Liver (tissue), 9 donors: ENCODE results near the gene DENND6A. TPM values are rescaled to one million over a fixed set of nuclear protein-coding genes. Genes with fewer than 3 reads are reported as not detected.

ENCODE experiments used
- DNase-seq: peaks from one replicate; pipeline ENCODE4 v3.0.0-alpha.2; 2017; ENCODE audit warnings: low spot score
- H3K27ac ChIP-seq, 2 donors: one replicate each; pipeline ENCODE4 v1.7.0; 2013; ENCODE audit warnings: inconsistent platforms in 2 of 2, low read length in 2 of 2, control low read depth in 1 of 2, low read depth in 1 of 2, mild to moderate bottlenecking in 1 of 2
- H3K27me3 ChIP-seq, 4 donors: one replicate each; pipeline versions ENCODE4 v1.6.1 to v1.7.0; 2013; ENCODE audit warnings: low read length in 3 of 4, inconsistent platforms in 1 of 4, mild to moderate bottlenecking in 1 of 4, moderate library complexity in 1 of 4; ENCODE audit not compliant: control insufficient read depth in 4 of 4, insufficient read depth in 4 of 4
- H3K36me3 ChIP-seq, 4 donors: one replicate each; pipeline versions ENCODE4 v1.6.1 to v1.7.0; 2013; ENCODE audit warnings: low read length in 3 of 4, mild to moderate bottlenecking in 3 of 4, low read depth in 1 of 4, moderate library complexity in 1 of 4; ENCODE audit not compliant: control insufficient read depth in 4 of 4, insufficient read depth in 3 of 4
- H3K4me1 ChIP-seq, 4 donors: one replicate each; pipeline versions ENCODE4 v1.6.1 to v1.7.0; 2013; ENCODE audit warnings: low read length in 3 of 4, mild to moderate bottlenecking in 3 of 4, moderate library complexity in 1 of 4; ENCODE audit not compliant: control insufficient read depth in 4 of 4, insufficient read depth in 4 of 4
- H3K4me3 ChIP-seq, 3 donors: one replicate each; pipeline versions ENCODE4 v1.6.1 to v1.7.0; 2013; ENCODE audit warnings: low read length in 3 of 3, control low read depth in 1 of 3, low read depth in 1 of 3, mild to moderate bottlenecking in 1 of 3
- H3K9ac ChIP-seq, 2 donors: one replicate each; pipeline ENCODE4 v1.7.0; 2013; ENCODE audit warnings: low read length in 2 of 2, mild to moderate bottlenecking in 2 of 2, moderate library complexity in 2 of 2, control low read depth in 1 of 2, low read depth in 1 of 2
- H3K9me3 ChIP-seq, 4 donors: one replicate each; pipeline versions ENCODE4 v1.6.1 to v1.7.0; 2013; ENCODE audit warnings: low read length in 3 of 4; ENCODE audit not compliant: control insufficient read depth in 4 of 4
- FOXA1 ChIP-seq: IDR thresholded peaks from 2 replicates; pipeline ENCODE4 v1.6.1; 2016; ENCODE audit warnings: antibody characterized with exemption
- GABPA ChIP-seq, 2 donors: IDR thresholded peaks in 1 of 2; conservative IDR thresholded peaks in 1 of 2; 2 replicates each; pipeline ENCODE4 v1.6.1; 2016; ENCODE audit warnings: antibody characterized with exemption in 2 of 2, mild to moderate bottlenecking in 1 of 2, moderate library complexity in 1 of 2
- HNF4A ChIP-seq, 2 donors: conservative IDR thresholded peaks; 2 replicates each; pipeline ENCODE4 v1.6.1; 2016; ENCODE audit warnings: antibody characterized with exemption in 2 of 2, mild to moderate bottlenecking in 2 of 2
- NR2F2 ChIP-seq: IDR thresholded peaks from 2 replicates; pipeline ENCODE4 v1.6.1; 2016; ENCODE audit warnings: antibody characterized with exemption
- RAD21 ChIP-seq, 2 donors: IDR thresholded peaks; 2 replicates each; pipeline ENCODE4 v1.6.1; 2016; ENCODE audit warnings: antibody characterized with exemption in 2 of 2, mild to moderate bottlenecking in 2 of 2
- RXRA ChIP-seq, 2 donors: IDR thresholded peaks; 2 replicates each; pipeline ENCODE4 v1.6.1; 2017 to 2018; ENCODE audit warnings: antibody characterized with exemption in 2 of 2, mild to moderate bottlenecking in 1 of 2
- SP1 ChIP-seq: IDR thresholded peaks from 2 replicates; pipeline ENCODE4 v1.6.1; 2018; ENCODE audit warnings: antibody characterized with exemption, mild to moderate bottlenecking
- TAF1 ChIP-seq: conservative IDR thresholded peaks from 2 replicates; pipeline ENCODE4 v1.6.1; 2016; ENCODE audit warnings: antibody characterized with exemption, mild to moderate bottlenecking
- YY1 ChIP-seq: IDR thresholded peaks from 2 replicates; pipeline ENCODE4 v1.6.1; 2016; ENCODE audit warnings: antibody characterized with exemption, mild to moderate bottlenecking
- WGBS: extraction: QIAGEN DNeasy Blood & Tissue Kit; methylation state at CpG from one replicate; pipeline ENCODE4 v1.1.7; 2013; 5-methylcytosine and 5-hydroxymethylcytosine counted together
- polyA plus RNA-seq, 2 donors: library from polyadenylated mRNA; stranded (reverse) in 1 of 2; unstranded in 1 of 2; fragments of 200-250 nt in 1 of 2; fragments of >200 nt in 1 of 2; fragmentation: Nextera tagmentation in 1 of 2; extraction: Ambion mirVana in 1 of 2; gene quantifications; one replicate each; pipeline versions ENCODE4 v1.2.1 to v1.2.3, GENCODE V29; 2013 to 2015
- total RNA-seq, 2 donors: library from RNA; depleted of rRNA; stranded (reverse); fragments of >200 nt; gene quantifications; one replicate each; pipeline ENCODE4 v1.2.3, GENCODE V29; 2014
- TF ChIP-seq, protein P1 (sequence below): IDR thresholded peaks from 2 replicates; pipeline ENCODE4 v1.6.1; 2016; ENCODE audit warnings: antibody characterized with exemption, mild to moderate bottlenecking
- TF ChIP-seq, protein P2 (sequence below): IDR thresholded peaks from 2 replicates; pipeline ENCODE4 v1.6.1; 2016; ENCODE audit warnings: antibody characterized with exemption
- TF ChIP-seq, protein P3 (sequence below): IDR thresholded peaks from 2 replicates; pipeline ENCODE4 v1.6.1; 2016; ENCODE audit warnings: antibody characterized with exemption
- TF ChIP-seq, protein P4 (sequence below): fragments of 150-350 bp; IDR thresholded peaks from 2 replicates; pipeline ENCODE4 v1.5.1; 2017; ENCODE audit warnings: improper control_type of control experiment, low read depth, low read length; ENCODE audit not compliant: missing input control
- donor health status: healthy.
- donor health status: healthy.
- donor health status: healthy.
- donor health status: healthy.
- donor health status: healthy.

The DENND6A gene
- total and polyA plus RNA-seq, 4 donors: 3.1 to 12.2 (median 8.1) TPM

DNA sequence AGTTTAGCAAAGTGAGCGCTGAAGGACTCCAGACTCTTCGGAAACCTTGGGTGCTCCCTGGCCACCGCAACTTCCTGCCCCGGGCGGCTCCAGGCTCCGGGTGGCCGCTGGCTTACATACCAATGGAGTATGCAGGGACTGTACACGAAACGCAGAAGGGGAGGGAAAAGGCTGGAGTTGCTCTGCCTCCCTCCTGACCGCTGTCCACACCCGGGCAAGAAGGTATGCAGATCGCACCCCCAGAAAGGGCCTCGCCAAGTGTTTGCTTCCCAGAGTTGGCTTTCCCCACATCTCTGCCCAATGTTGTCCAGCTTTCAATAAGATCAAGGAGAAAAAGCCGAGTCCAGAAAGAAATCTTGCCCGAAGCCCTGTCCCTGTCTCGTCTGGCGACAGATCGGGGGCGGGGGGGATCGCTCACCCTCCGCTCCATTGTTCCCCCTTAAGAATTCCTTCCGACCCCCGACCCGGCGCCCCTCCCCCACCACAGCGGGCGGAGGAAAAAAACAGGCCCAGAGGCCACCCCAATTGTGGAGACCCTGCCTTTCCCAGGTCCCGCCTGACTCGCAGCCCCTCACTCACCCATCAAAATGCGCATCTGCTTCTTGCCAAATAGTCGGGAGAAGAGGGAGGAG, 96.3 kb downstream of the DENND6A start:
- H3K9me3 ChIP-seq: no peaks in the 10 kb centered on the region
- H3K27me3 ChIP-seq: no peaks in the 10 kb centered on the region
- H3K4me3 ChIP-seq: peak overlapping the region; percentile 71 to 98 (median 84)
- WGBS: under 1% methylated on average over 31 of the region's 31 CpGs
- peaks cover 3 to 42% (median 26%) of the 10 kb centered on the region in 4 donors for H3K4me1 ChIP-seq
- H3K27ac ChIP-seq: peak overlapping the region; percentile 94
- TF ChIP-seq, protein P1, sequence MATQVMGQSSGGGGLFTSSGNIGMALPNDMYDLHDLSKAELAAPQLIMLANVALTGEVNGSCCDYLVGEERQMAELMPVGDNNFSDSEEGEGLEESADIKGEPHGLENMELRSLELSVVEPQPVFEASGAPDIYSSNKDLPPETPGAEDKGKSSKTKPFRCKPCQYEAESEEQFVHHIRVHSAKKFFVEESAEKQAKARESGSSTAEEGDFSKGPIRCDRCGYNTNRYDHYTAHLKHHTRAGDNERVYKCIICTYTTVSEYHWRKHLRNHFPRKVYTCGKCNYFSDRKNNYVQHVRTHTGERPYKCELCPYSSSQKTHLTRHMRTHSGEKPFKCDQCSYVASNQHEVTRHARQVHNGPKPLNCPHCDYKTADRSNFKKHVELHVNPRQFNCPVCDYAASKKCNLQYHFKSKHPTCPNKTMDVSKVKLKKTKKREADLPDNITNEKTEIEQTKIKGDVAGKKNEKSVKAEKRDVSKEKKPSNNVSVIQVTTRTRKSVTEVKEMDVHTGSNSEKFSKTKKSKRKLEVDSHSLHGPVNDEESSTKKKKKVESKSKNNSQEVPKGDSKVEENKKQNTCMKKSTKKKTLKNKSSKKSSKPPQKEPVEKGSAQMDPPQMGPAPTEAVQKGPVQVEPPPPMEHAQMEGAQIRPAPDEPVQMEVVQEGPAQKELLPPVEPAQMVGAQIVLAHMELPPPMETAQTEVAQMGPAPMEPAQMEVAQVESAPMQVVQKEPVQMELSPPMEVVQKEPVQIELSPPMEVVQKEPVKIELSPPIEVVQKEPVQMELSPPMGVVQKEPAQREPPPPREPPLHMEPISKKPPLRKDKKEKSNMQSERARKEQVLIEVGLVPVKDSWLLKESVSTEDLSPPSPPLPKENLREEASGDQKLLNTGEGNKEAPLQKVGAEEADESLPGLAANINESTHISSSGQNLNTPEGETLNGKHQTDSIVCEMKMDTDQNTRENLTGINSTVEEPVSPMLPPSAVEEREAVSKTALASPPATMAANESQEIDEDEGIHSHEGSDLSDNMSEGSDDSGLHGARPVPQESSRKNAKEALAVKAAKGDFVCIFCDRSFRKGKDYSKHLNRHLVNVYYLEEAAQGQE: peak; percentile 18
- TF ChIP-seq, protein P2, sequence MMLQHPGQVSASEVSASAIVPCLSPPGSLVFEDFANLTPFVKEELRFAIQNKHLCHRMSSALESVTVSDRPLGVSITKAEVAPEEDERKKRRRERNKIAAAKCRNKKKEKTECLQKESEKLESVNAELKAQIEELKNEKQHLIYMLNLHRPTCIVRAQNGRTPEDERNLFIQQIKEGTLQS: no peak
- TF ChIP-seq, protein P3, sequence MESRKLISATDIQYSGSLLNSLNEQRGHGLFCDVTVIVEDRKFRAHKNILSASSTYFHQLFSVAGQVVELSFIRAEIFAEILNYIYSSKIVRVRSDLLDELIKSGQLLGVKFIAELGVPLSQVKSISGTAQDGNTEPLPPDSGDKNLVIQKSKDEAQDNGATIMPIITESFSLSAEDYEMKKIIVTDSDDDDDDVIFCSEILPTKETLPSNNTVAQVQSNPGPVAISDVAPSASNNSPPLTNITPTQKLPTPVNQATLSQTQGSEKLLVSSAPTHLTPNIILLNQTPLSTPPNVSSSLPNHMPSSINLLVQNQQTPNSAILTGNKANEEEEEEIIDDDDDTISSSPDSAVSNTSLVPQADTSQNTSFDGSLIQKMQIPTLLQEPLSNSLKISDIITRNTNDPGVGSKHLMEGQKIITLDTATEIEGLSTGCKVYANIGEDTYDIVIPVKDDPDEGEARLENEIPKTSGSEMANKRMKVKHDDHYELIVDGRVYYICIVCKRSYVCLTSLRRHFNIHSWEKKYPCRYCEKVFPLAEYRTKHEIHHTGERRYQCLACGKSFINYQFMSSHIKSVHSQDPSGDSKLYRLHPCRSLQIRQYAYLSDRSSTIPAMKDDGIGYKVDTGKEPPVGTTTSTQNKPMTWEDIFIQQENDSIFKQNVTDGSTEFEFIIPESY: no peak
- TF ChIP-seq NR2F2 (peak; percentile 51), RXRA (IDR thresholded peaks at IDR 0.05) (peak; percentile 28 to 40), YY1 (peak; percentile 67), GABPA (IDR thresholded peaks at IDR 0.05 in 1 of 2, conservative IDR thresholded peaks at IDR 0.05 in 1 of 2) (peak in 1 of 2 donors; percentile 51), TAF1 (no peak), SP1 (peak; percentile 36), HNF4A (conservative IDR thresholded peaks at IDR 0.05) (peak in 1 of 2 donors; percentile 9), RAD21 (IDR thresholded peaks at IDR 0.05) (peak in 1 of 2 donors; percentile 37)
- no peaks in the 10 kb centered on the region for H3K36me3 ChIP-seq
- DNase-seq: peak; percentile 79
- H3K9ac ChIP-seq: peak overlapping the region; percentile 88 to 96

DNA sequence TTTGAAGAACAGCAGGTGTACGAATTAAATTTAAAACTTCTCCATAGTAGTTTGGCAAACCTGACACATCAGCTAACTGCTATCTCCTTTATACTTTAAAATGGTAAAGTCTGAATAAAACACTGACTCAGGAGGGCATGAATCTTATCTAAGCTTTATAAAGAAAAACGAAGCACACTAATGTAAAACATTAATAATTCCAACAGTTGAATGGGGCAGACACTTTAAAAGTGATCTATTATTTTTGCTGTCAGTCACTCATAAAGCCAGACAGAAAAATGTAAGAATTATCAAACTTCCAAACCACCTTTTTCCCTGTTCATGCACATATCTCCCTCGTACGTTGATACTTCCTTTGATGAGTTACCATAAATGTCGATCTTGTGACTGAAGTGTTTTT, 98.3 kb downstream of the DENND6A start:
- H3K27me3 ChIP-seq: no peaks in the 10 kb centered on the region
- TF ChIP-seq GABPA (IDR thresholded peaks at IDR 0.05 in 1 of 2, conservative IDR thresholded peaks at IDR 0.05 in 1 of 2): no peak
- TF ChIP-seq, protein P3: no peak
- no peak for TF ChIP-seq HNF4A (conservative IDR thresholded peaks at IDR 0.05)
- TF ChIP-seq, protein P2: no peak
- TF ChIP-seq FOXA1: no peak
- TF ChIP-seq, protein P4, sequence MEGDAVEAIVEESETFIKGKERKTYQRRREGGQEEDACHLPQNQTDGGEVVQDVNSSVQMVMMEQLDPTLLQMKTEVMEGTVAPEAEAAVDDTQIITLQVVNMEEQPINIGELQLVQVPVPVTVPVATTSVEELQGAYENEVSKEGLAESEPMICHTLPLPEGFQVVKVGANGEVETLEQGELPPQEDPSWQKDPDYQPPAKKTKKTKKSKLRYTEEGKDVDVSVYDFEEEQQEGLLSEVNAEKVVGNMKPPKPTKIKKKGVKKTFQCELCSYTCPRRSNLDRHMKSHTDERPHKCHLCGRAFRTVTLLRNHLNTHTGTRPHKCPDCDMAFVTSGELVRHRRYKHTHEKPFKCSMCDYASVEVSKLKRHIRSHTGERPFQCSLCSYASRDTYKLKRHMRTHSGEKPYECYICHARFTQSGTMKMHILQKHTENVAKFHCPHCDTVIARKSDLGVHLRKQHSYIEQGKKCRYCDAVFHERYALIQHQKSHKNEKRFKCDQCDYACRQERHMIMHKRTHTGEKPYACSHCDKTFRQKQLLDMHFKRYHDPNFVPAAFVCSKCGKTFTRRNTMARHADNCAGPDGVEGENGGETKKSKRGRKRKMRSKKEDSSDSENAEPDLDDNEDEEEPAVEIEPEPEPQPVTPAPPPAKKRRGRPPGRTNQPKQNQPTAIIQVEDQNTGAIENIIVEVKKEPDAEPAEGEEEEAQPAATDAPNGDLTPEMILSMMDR: no peak
- no peak for TF ChIP-seq SP1
- TF ChIP-seq RXRA (IDR thresholded peaks at IDR 0.05): no peak
- H3K4me1 ChIP-seq: peaks cover 3 to 42% (median 26%) of the 10 kb centered on the region in 4 donors
- DNase-seq: no peak
- H3K9me3 ChIP-seq: no peaks in the 10 kb centered on the region
- WGBS: 44% methylated on average over 5 of the region's 5 CpGs
- peak overlapping the region; percentile 71 to 84 (median 79) for H3K4me3 ChIP-seq
- H3K9ac ChIP-seq: peak overlapping the region; percentile 1 to 12
- H3K27ac ChIP-seq: no peak overlapping the region
- H3K36me3 ChIP-seq: no peaks in the 10 kb centered on the region
